Neutrophil (primary cell): ENCODE measurements around the gene CEP41.

Source experiments
- H3K27ac ChIP-seq: fragments of 200-600 bp; sonication (generic); 2 replicates; pipeline ENCODE4 v1.5.1; 2016; ENCODE audit warnings: mild to moderate bottlenecking, moderate library complexity
- H3K27me3 ChIP-seq: fragments of 200-600 bp; sonication (generic); 2 replicates; pipeline ENCODE4 v1.6.0; 2016; ENCODE audit warnings: mild to moderate bottlenecking
- H3K36me3 ChIP-seq: fragments of 200-600 bp; sonication (generic); 2 replicates; pipeline ENCODE4 v1.5.1; 2017
- H3K4me1 ChIP-seq, 2 experiments: fragments of 200-600 bp in 1 of 2; sonication (generic) in 1 of 2; 1 replicate in 1 of 2; 2 replicates in 1 of 2; pipeline versions ENCODE4 v1.5.1 to v1.6.1; 2013 to 2016; ENCODE audit warnings: low read depth in 1 of 2, low read length in 1 of 2, mild to moderate bottlenecking in 1 of 2, moderate library complexity in 1 of 2; ENCODE audit not compliant: control insufficient read depth in 1 of 2, insufficient read depth in 1 of 2
- H3K4me3 ChIP-seq, 2 experiments: fragments of 200-600 bp in 1 of 2; sonication (generic) in 1 of 2; 1 replicate in 1 of 2; 2 replicates in 1 of 2; pipeline ENCODE4 v1.5.1; 2013 to 2016; ENCODE audit warnings: low read depth in 1 of 2, low read length in 1 of 2, mild to moderate bottlenecking in 1 of 2, moderate library complexity in 1 of 2
- H3K9me3 ChIP-seq: fragments of 200-600 bp; sonication (generic); 2 replicates; pipeline ENCODE4 v1.5.1; 2016
- TF ChIP-seq, protein P1 (sequence below): fragments of 200-600 bp; sonication (generic); IDR thresholded peaks from 2 replicates; pipeline ENCODE4 v1.5.1; 2016; ENCODE audit warnings: antibody characterized with exemption

The CEP41 gene

DNA sequence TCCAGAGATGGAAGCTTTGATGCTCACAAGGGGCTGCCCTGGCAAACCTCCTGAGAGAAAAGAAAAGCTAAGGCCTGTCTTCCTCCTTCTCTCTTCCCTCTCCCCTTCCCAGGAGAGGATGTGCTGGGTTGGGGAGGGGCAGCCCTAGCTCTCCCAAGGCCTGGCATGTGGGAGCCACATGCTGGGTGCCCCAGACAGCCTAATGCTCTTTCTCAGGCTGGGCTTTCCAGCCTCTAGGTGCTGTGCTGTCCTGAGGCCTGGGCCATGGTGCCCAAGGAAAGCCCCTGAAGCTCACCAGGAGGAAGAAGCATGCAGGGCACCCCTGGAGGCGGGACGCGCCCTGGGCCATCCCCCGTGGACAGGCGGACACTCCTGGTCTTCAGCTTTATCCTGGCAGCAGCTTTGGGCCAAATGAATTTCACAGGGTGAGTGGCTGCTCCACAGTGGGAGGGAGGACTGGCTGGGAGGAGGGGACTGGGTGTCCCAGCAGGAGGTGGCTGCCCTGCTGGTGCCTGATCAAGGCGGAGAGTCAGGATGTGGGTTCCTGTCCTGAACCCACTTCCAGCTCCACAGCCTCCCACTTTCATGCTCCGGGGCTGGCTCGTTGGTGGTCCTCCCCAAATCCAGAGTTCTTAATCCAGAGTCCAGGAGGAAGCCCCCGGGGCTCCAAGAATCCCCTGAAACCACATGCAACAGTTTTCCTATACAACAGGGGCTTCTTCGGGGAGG, 94.5 kb downstream of the CEP41 start:
- no peak overlapping the region for H3K4me3 ChIP-seq
- H3K27me3 ChIP-seq: peaks cover 5% of the 10 kb centered on the region
- no peaks in the 10 kb centered on the region for H3K36me3 ChIP-seq
- no peaks in the 10 kb centered on the region for H3K4me1 ChIP-seq
- no peaks in the 10 kb centered on the region for H3K9me3 ChIP-seq
- H3K27ac ChIP-seq: no peak overlapping the region
- TF ChIP-seq, protein P1, sequence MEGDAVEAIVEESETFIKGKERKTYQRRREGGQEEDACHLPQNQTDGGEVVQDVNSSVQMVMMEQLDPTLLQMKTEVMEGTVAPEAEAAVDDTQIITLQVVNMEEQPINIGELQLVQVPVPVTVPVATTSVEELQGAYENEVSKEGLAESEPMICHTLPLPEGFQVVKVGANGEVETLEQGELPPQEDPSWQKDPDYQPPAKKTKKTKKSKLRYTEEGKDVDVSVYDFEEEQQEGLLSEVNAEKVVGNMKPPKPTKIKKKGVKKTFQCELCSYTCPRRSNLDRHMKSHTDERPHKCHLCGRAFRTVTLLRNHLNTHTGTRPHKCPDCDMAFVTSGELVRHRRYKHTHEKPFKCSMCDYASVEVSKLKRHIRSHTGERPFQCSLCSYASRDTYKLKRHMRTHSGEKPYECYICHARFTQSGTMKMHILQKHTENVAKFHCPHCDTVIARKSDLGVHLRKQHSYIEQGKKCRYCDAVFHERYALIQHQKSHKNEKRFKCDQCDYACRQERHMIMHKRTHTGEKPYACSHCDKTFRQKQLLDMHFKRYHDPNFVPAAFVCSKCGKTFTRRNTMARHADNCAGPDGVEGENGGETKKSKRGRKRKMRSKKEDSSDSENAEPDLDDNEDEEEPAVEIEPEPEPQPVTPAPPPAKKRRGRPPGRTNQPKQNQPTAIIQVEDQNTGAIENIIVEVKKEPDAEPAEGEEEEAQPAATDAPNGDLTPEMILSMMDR: no peak

DNA sequence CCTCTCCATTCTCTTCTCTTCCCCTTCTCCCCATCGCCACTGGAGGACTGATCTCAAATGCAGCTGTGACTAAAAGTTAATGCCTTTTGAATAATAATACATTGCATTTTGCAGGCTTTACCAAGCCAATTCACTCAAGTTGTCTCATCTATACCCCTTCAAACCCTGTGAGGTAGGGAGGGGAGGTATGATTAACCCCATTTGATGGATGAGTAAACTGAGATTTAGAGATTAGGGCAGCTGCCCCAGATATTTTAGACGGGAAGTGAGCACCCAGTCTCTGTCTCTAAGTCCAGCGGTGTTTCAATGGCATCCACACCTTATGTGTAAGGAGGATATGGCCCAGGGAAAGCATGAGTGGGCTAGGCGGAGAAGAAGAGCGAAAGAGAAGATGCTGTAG, 95.1 kb downstream of the CEP41 start:
- Histone ChIP-seq H3K4me1 (no peaks in the 10 kb centered on the region), H3K36me3 (no peaks in the 10 kb centered on the region), H3K27ac (no peak overlapping the region), H3K9me3 (no peaks in the 10 kb centered on the region), H3K27me3 (peaks cover 3% of the 10 kb centered on the region), H3K4me3 (no peak overlapping the region)
- TF ChIP-seq, protein P1: no peak

DNA sequence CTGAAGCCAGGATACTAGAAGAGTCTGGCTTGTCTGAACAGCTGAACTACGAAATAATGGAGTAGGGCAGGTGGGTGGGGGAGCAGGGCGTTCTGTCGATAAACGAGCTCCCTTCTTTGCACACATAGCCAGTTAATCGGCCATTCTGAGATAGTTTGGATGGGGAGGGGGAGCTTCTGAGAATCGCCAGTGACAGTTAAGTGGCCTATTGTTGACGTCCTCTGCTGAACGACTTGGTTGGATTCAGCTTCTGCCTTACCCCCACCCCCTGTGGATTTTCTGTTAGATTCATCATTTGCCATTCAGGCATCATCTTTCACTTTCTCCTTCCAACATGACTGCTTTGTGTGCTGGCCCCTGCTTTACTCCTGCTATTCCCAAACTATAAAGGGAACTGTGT, 95.7 kb downstream of the CEP41 start:
- no peaks in the 10 kb centered on the region for H3K9me3 ChIP-seq
- H3K27ac ChIP-seq: no peak overlapping the region
- H3K27me3 ChIP-seq: no peaks in the 10 kb centered on the region
- H3K4me1 ChIP-seq: no peaks in the 10 kb centered on the region
- no peaks in the 10 kb centered on the region for H3K36me3 ChIP-seq
- H3K4me3 ChIP-seq: no peak overlapping the region
- TF ChIP-seq, protein P1: no peak

DNA sequence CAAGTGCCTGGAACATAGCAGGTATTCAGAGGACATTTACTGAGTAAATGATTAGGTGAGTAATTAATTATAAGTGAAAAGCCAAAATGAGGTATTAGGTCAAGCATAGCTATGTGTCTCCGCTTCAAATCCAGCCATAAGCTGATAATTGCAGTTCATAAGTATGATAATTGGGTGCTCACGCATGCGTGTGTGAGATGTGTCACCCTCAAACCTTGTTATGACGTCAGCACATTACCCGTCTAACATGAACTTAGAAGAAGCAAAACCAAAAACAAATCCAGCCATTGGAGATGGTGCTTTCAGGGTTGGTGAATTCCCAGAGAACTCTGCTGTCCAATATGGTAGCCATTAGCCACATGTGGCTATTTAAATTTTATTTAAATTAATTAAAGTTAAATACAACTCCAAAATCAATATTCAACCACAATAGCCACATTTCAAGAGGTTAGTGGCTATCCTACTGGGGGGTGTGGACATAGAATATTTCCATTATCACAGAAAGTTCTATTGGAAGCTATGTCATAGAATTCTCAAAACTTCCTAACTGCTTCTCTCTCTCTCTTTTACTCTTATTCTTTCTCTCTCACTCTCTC, 96.4 kb downstream of the CEP41 start, which contains the start of gene CPA5:
CPA5 (plus strand) TSS at position 546 of the 596 bp plus-strand sequence. CDS start 1,670 bp downstream, outside the sequence.
- Histone ChIP-seq H3K4me1 (no peaks in the 10 kb centered on the region), H3K27me3 (no peaks in the 10 kb centered on the region), H3K9me3 (no peaks in the 10 kb centered on the region), H3K4me3 (no peak within 1 kb of the TSS), H3K36me3 (no peaks in the 10 kb centered on the region), H3K27ac (no peak within 1 kb of the TSS)
- TF ChIP-seq, protein P1: no peak
